ENCODE data around the gene ABCB6.

ABCB6 gene

GRCh38 chr2:219249203-219249980 is 30.6 kb upstream of the ABCB6 start:
- no peak overlapping the region for H3K4me3 ChIP-seq (ENCODE audit: low read depth, low read length)
- TF ChIP-seq, protein P1, sequence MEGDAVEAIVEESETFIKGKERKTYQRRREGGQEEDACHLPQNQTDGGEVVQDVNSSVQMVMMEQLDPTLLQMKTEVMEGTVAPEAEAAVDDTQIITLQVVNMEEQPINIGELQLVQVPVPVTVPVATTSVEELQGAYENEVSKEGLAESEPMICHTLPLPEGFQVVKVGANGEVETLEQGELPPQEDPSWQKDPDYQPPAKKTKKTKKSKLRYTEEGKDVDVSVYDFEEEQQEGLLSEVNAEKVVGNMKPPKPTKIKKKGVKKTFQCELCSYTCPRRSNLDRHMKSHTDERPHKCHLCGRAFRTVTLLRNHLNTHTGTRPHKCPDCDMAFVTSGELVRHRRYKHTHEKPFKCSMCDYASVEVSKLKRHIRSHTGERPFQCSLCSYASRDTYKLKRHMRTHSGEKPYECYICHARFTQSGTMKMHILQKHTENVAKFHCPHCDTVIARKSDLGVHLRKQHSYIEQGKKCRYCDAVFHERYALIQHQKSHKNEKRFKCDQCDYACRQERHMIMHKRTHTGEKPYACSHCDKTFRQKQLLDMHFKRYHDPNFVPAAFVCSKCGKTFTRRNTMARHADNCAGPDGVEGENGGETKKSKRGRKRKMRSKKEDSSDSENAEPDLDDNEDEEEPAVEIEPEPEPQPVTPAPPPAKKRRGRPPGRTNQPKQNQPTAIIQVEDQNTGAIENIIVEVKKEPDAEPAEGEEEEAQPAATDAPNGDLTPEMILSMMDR (IDR thresholded peaks at IDR 0.05; ENCODE audit: borderline replicate concordance, insufficient read depth, low read depth, low read length) = no peak

GRCh38 chr2:219248845-219249202 is 30.1 kb upstream of the ABCB6 start:
- TF ChIP-seq, protein P1 (IDR thresholded peaks at IDR 0.05; ENCODE audit: borderline replicate concordance, insufficient read depth, low read depth, low read length) = no peak
- H3K4me3 ChIP-seq (ENCODE audit: low read depth, low read length) = no peak overlapping the region

DNA sequence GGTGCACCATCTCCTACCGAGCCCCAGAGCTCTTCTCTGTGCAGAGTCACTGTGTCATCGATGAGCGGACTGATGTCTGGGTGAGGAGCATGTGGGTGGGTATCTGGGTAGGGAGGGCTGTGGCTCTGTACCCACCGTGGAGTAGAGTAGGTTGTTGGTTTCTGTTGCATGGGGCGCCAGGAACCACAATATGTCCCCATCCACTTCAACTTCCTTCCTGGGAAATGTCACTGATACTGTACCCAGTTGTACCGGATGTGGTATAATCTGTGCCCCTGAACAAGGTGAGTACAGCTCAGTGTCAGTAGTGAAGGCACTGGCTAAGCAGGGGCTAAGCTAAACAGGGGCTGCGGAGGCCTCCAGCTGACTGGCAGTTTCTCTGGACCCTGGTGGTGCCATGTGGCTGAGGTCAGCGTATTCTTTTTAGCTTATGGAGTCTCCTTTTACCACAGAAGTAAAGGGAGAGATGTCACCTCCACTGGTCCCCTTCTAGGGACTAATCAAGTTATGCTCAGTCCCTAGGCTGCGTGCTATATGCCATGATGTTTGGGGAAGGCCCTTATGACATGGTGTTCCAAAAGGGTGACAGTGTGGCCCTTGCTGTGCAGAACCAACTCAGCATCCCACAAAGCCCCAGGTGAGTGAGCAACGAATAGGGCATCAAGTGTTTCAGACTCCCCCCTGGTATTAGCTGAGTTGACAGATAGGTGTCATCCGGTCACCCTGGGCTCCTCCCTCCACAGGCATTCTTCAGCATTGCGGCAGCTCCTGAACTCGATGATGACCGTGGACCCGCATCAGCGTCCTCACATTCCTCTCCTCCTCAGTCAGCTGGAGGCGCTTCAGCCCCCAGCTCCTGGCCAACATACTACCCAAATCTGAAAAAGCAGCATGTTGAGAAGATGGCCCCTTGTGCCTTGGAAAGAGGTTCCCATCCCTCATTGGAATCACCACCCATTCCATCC is 29.2 kb upstream of the ABCB6 start:
- TF ChIP-seq, protein P1 (IDR thresholded peaks at IDR 0.05; ENCODE audit: borderline replicate concordance, insufficient read depth, low read depth, low read length) = no peak
- no peak overlapping the region for H3K4me3 ChIP-seq (ENCODE audit: low read depth, low read length)

DNA sequence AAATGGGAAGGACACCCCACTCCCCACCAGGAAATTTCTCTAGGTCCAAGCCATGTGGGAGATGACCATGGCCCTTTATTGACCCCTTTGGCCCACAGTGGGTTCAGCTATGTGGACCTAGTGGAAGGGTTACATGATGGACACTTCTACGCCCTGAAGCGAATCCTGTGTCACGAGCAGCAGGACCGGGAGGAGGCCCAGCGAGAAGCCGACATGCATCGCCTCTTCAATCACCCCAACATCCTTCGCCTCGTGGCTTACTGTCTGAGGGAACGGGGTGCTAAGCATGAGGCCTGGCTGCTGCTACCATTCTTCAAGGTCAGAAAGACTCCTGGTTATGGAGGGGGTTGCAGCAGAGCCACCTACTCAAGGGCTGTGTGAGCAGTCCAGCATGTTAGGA is 27.8 kb upstream of the ABCB6 start:
- no peak overlapping the region for H3K4me3 ChIP-seq (ENCODE audit: low read depth, low read length)
- TF ChIP-seq, protein P1 (IDR thresholded peaks at IDR 0.05; ENCODE audit: borderline replicate concordance, insufficient read depth, low read depth, low read length) = no peak

DNA sequence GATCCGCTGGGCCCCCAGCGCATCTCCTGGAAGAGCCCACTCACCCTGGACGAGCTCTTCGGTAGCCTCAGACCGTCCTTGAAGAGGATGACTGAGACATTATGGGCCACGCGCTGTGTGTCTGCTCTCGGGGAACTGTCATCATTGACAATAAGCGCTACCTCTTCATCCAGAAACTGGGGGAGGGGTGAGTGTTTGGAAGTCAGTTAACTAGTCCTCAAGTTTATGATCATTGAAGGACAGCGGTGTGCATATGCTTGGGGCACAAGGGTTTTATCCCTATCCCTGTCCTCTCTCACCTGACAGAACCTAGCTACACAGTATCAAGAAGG is 27.1 kb upstream of the ABCB6 start:
- TF ChIP-seq, protein P1 (IDR thresholded peaks at IDR 0.05; ENCODE audit: borderline replicate concordance, insufficient read depth, low read depth, low read length) = no peak
- H3K4me3 ChIP-seq (ENCODE audit: low read depth, low read length) = peak overlapping the region; percentile 54

DNA sequence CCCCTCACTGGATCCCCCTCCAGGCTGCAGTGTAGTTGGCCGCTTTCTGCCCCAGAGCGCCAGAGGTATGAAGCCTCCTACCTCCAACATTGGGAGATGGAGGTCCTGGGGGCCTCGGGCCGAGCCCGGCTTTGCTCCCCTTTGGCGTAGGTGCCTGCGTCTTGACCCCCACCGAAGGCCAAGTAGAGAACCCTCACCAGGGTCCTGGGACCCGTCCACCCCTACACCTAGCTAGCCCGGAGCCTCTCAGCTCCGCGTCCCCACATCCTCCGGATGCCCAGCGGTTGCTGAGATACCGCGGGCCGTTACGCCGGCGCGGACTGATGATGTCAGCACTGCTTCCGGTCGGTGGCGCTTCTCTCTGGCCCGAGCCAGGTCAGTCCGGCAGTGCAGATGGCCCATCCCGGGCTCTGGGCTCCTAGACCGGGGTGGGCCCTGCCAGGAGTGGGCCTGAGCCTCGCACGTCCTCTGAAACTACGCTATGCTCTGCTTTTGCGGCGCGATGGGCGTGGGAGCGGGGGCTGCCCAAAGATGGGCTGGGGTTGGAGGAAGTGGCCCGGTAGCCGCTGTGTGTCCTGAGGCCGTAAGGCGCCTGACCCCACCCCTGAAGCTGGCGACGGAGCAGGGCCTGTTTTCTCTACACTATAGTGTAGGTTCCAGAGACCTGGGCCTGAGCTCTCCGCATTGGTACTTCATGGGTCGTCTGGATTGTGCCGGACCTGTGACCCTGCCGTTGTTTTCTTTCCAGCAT is 26.6 kb upstream of the ABCB6 start, which contains the start of the genes GLB1L and STK16:
GLB1L (minus strand) TSS at position 297 of the 751 bp plus-strand sequence. CDS start 1,871 bp downstream, outside the sequence.
STK16 (plus strand) TSS at position 332 of the 751 bp plus-strand sequence. CDS start 521 bp downstream, outside the sequence.
- TF ChIP-seq, protein P1 (IDR thresholded peaks at IDR 0.05; ENCODE audit: borderline replicate concordance, insufficient read depth, low read depth, low read length) = no peak
- H3K4me3 ChIP-seq (ENCODE audit: low read depth, low read length) = peak within 1 kb of the TSS; percentile 54
